Thyroid gland (tissue), 4 donors: ENCODE measurements around the gene TENM3.

Experiments used
- POLR2A ChIP-seq, 2 donors: fragments of 450-650 bp; IDR thresholded peaks; one replicate each; pipeline ENCODE4 v1.6.1; 2017; ENCODE audit warnings: antibody characterized with exemption in 2 of 2, mild to moderate bottlenecking in 2 of 2, moderate library complexity in 1 of 2
- TF ChIP-seq, protein P1 (sequence below), 6 experiments: fragments of 200-600 bp in 3 of 6; fragments of 450-650 bp in 3 of 6; sonication (generic) in 3 of 6; IDR thresholded peaks; one replicate each; pipeline ENCODE4 v1.5.1; 2016 to 2019; ENCODE audit warnings: antibody characterized with exemption in 6 of 6, mild to moderate bottlenecking in 2 of 6, inconsistent platforms in 1 of 6, moderate library complexity in 1 of 6

DNA sequence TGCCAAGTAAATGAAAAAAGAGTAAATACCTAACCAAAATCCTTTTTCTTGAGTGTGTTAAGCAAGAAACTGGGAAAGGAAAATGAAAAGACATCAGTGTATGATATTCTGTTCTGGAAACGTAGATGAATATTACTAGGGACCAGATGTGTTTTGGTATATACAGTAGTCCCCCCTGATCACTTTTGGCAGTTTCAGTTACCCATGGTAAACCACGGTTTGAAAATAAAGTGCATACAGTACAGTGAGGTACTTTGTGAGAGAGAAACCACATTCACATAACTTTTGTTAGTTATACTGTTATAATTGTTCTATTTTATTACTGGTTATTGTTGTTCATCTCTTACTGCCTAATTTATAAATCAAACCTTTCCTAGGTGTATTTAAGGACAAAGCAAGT is 250.9 kb downstream of the TENM3 start:
- TF ChIP-seq POLR2A (IDR thresholded peaks at IDR 0.05) = no peak
- TF ChIP-seq, protein P1, sequence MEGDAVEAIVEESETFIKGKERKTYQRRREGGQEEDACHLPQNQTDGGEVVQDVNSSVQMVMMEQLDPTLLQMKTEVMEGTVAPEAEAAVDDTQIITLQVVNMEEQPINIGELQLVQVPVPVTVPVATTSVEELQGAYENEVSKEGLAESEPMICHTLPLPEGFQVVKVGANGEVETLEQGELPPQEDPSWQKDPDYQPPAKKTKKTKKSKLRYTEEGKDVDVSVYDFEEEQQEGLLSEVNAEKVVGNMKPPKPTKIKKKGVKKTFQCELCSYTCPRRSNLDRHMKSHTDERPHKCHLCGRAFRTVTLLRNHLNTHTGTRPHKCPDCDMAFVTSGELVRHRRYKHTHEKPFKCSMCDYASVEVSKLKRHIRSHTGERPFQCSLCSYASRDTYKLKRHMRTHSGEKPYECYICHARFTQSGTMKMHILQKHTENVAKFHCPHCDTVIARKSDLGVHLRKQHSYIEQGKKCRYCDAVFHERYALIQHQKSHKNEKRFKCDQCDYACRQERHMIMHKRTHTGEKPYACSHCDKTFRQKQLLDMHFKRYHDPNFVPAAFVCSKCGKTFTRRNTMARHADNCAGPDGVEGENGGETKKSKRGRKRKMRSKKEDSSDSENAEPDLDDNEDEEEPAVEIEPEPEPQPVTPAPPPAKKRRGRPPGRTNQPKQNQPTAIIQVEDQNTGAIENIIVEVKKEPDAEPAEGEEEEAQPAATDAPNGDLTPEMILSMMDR (IDR thresholded peaks at IDR 0.05) = no peak
